Measurements from ENCODE around the gene JPH3.

Gene JPH3

DNA sequence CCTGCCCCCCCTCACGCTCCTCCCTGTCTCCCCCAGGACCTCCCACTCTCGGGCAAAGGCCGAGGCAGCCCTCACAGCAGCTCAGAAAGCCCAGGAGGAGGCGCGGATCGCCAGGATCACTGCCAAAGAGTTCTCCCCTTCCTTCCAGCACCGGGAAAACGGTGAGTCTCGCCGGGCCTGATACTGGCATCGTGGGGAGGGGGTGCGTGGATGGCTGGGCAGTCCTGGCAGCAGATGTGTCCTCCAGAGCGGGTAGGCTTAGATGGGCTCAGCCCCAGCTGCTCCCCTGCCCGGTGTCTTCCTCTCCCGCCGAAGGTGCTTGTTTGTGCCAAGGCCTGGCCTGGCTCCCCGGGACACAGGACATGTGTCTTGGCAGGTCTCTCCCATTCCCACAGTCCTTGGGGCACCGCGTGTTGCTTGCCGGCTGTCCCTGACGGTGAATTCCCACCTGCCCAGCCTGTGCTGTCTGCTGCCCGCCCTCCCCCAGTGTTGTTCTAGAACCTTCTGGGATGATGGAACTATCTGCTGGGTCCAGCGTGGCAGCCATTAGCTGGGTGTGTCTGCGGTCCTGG lies 81.9 kb downstream of the JPH3 start:
- DNase-seq = no peak

DNA sequence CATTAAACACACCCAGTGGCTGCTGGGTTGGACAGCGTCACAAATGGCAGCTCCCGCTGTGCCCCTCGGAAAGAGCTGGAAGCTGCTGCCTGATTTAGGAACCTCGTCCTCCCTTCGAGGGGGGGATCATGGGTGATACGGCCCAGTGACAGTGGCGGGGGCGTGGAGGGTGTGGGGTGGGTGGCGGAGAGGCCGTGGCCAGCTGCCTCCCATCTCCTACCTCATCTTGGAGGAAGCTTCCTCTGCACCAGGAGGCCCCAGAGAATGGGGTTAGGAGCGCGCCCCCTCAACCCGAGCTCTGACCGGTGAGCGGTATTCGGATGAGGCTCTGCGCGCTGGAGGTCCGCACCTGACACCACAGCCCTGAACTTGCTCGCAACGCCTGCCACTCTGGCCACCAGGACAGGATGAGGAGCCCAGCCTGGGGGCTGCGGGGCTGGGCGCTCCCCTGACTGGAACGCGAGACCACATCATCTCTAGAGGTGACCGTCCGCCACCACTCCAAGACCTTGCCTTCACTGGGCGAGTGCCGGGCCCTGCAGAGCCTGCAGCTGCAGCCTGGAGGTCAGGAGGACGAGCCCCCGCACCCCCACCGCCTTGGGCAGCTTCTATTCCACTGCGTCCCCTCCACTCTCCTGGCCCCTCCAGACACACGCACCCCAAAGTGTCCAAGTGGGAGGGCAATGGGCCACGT lies 82.5 kb downstream of the JPH3 start:
- no peak for DNase-seq

DNA sequence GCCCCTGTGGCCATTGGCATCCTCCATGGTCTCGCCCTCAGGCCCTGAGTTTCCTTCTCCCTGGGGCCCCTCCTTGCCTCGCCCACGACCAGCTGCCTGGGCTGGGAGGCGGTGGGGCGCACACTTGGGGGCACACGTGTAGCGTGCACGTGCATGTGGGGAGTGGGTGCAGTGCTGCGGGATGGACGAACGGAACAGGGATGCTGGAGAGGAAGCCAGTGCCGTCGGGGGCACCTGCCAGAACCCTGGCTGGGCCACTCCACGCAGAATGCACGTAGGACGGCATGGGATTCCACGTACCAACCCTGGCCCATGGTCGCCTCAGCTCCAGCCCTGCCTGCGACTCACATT lies 83.1 kb downstream of the JPH3 start:
- no peak for DNase-seq

- DNase-seq = no peak
These were observed 83.5 kb downstream of the JPH3 start for GRCh38 chr16:87685766-87686165.

GRCh38 chr16:87686697-87687096 lies 84.4 kb downstream of the JPH3 start:
- no peak for DNase-seq

GRCh38 chr16:87687126-87687910 lies 85.0 kb downstream of the JPH3 start:
- DNase-seq = no peak

DNA sequence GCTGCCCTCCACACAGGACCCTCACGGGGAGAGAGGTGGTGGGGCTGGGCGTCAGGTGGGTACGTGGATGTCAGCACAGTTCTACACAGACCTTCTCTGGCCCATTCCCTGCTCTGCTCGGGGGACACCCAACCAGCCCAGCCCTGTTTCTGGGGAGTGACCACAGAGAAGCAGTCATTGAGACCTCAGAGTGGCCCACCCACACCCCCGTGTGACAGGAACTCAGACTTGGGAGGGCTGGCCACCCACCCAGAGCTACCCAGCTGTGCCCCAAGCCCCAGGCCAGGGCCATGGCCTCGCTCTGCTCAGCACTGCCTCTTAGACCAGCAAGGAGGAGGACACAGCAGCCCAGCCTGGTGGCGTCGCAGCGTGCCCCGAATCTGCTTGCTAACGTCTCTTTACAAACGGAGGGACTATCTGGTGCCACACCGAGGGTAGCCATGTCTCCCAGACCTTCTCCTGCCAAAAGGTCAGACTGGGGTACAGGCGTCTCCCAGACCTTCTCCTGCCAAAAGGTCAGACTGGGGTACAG lies 85.8 kb downstream of the JPH3 start:
- no peak for DNase-seq

- DNase-seq = no peak
These were observed 86.8 kb downstream of the JPH3 start for GRCh38 chr16:87688876-87689815.

DNA sequence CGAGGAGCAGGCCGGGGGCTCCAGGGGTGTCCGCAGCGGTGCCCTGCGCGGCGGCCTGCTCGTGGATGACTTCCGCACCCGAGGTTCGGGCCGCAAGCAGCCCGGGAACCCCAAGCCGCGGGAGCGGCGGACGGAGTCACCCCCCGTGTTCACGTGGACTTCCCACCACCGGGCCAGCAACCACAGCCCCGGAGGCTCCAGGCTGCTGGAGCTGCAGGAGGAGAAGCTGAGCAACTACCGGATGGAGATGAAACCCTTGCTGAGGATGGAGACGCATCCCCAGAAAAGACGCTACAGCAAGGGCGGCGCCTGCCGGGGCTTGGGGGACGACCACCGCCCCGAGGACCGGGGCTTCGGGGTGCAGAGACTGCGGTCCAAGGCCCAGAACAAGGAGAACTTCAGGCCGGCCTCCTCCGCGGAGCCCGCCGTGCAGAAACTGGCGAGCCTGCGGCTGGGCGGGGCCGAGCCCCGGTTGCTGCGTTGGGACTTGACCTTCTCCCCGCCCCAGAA lies 87.7 kb downstream of the JPH3 start:
- DNase-seq = no peak

DNA sequence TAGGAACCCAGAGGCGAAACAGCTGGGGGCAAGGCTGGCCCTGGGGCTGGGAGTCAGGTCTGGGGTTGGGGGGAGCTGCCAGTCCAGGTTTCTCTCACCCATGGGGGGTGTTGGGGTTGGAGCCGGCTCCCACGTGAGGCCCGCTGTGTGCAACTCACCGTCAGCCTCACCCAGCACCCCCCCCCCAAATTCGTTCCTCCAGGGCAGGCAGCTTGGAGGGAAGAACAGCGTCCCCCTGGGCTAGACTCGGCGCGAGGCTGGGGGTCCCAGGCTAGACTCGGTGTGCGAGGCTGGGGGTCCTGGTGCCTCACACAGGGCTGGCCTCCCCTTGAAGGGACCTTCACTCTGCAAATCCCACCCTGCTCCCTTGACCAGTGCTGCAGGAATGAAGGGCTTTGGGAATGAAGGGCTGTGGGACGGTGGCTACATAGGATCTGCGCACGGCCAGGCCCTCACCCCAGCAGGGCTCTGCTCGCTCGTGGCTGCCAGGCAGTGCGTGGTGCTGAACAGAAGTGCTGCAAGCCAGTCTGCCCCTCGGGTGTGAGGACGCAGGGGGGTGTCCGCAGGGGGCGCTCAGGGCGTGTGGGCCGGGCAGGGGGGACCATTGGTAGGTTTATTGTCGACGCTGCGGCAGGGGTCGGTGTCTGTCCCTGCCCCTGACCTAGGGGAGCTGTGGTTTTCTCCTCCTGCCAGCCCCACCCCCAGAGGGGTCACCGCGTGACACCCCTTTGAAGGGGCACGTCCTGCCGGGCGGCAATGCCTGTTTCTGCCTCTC lies 88.8 kb downstream of the JPH3 start:
- no peak for DNase-seq

DNA sequence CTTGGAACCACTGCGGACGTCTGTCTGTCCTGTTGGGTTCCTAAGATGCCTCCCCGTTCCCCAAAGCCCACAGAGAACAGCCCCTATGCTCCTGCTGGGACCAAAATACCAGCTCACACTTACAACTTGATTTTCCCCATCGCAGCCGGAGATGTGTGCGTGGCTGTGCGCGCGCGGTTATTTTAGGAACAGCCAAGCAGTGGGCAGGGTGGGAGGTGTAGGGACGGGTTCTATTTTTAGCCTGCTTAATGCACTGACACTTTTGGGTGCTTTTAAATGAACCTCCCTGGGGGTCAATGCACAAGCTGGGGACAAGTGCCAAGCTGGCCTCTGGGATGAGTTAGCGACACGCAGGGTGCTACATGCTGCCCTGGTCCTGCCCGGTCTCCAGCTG lies 89.4 kb downstream of the JPH3 start:
- DNase-seq = no peak

DNA sequence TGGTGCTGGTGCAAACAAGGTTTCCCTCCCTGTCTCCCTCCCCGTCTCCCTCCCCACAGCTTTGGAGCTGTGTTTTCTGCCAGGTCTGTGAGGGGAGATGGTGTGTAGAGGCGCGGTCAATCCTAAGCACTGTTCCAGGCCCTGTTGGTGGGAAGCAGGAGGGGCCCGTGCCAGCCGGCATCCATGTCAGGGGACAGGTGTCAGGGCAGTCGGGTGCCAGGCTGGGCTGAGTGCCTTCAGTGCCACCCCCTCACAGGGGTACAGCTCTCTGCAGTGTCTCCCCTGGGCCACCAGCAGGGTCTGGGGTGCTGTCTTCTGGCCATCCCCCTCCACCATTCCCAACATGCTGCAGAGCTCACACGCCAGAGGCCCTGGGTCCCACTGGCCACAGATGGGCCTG lies 89.9 kb downstream of the JPH3 start:
- no peak for DNase-seq

GRCh38 chr16:87692756-87693155 lies 90.4 kb downstream of the JPH3 start:
- DNase-seq = no peak

- no peak for DNase-seq
These were observed 91.5 kb downstream of the JPH3 start for GRCh38 chr16:87693827-87694226.

GRCh38 chr16:87694441-87695125 lies 92.3 kb downstream of the JPH3 start:
- no peak for DNase-seq

GRCh38 chr16:87695534-87695933 lies 93.2 kb downstream of the JPH3 start:
- DNase-seq = no peak

GRCh38 chr16:87696726-87697125 lies 94.4 kb downstream of the JPH3 start:
- no peak for DNase-seq

- no peak for DNase-seq
These were observed 94.9 kb downstream of the JPH3 start for GRCh38 chr16:87697256-87697655.

DNA sequence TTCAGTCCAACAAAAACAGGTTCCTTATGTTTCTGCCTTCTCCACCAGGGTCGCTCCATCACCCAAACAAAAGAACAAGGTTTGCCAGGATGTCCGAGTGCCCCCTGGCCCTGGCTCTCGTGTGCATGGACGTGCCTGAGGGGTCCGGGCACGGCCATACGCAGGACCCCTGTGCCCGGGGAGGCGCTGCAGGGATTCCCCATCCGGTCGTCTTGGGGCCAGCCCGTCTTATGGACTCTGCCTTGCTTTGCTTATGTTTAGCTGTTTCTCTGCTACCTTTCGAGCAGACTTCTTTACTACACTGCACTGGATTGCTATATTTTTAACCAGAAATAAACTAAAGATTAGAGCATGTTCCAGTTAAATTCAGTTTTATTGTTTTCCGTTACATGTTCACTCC lies 95.5 kb downstream of the JPH3 start:
- DNase-seq = no peak

DNA sequence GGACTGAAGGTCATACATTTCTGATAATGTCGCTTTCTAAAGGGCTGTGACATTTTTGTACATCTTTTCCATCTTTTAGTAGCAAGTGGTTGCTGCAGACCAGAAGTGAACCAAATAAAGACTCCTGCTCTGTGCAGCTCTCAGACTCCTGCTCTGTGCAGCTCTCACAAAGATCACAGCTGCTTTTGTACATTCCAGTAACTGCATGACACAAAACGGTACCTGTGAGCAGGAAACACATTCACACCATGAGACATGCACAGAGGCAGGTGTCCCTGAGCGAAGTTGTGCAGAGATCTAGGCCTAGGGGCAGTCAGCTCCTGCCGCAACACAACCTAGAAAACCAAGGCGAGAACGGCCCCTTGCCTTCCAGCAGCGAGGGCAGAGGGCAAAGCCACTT lies 95.9 kb downstream of the JPH3 start:
- no peak for DNase-seq

DNA sequence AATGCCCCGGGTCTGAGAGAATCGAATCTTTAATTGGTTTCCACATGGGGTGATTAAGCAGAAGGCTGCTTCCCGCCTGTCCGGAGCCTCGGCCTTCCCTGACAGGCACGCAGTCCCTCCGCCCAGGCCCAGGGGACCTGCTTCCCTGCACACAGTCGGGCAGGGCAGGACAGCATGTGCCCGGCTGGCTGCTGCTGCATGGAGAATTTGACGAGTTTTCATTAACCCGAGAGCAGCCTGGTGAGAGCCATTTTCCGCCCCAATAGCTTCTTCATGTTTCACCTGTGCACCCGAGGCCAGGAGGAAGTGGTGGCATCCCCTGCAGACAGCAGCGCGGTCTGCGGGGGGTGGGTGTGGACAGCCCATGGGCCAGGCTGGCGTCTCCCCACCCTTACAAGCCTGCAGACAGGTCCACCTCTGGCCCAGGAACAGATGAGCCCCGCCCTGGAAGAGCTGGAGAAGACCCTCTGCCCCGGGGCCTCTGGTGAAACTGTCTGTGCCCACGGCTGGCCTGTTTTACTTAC lies 96.4 kb downstream of the JPH3 start:
- DNase-seq = no peak

Measured in activated CD4-positive, alpha-beta T cell treated with anti-CD3 and anti-CD28 coated beads for 1 hour (primary cell).